Stimulated activated CD8-positive, alpha-beta memory T cell treated with anti-CD3 and anti-CD28 coated beads, Interleukin-15, amount 100 ng/mL, for 24 hours (primary cell): ENCODE data around the gene NHLH1.
A peak's percentile ranks its signal among the peaks of the same experiment; 100 is the strongest.

Experiments used
- DNase-seq: peaks from one replicate; pipeline ENCODE4 v3.0.0-alpha.2; 2020; ENCODE audit warnings: low read depth

The NHLH1 gene

GRCh38 chr1:160366731-160367515 is at the start of gene NHLH1:
TSS of gene NHLH1 (plus strand) at chr1:160367071. CDS start at chr1:160370732, 3,661 bp downstream.
- no peak for DNase-seq

- no peak for DNase-seq
Measured at GRCh38 chr1:160322831-160323230, 44.0 kb upstream of the NHLH1 start.

GRCh38 chr1:160325252-160325651 is 41.6 kb upstream of the NHLH1 start:
- DNase-seq, result no peak

GRCh38 chr1:160326418-160326817 is 40.5 kb upstream of the NHLH1 start:
- DNase-seq, result no peak

- no peak for DNase-seq
Measured at GRCh38 chr1:160328184-160328583, 38.7 kb upstream of the NHLH1 start.

- no peak for DNase-seq
Measured at GRCh38 chr1:160330119-160330518, 36.8 kb upstream of the NHLH1 start.

GRCh38 chr1:160332516-160332915 is 34.4 kb upstream of the NHLH1 start:
- no peak for DNase-seq

GRCh38 chr1:160338580-160338979 is 28.3 kb upstream of the NHLH1 start:
- no peak for DNase-seq

- DNase-seq, result no peak
Measured at GRCh38 chr1:160340146-160340545, 26.7 kb upstream of the NHLH1 start.

- no peak for DNase-seq
Measured at GRCh38 chr1:160340866-160341265, 26.0 kb upstream of the NHLH1 start.

- DNase-seq, result no peak
Measured at GRCh38 chr1:160342526-160342925, 24.3 kb upstream of the NHLH1 start.

GRCh38 chr1:160342953-160343869 is 23.7 kb upstream of the NHLH1 start, which contains the start of the genes COPA and NCSTN:
TSS of gene COPA (minus strand) at chr1:160343250. CDS start at chr1:160343170, 80 bp downstream.
TSS of gene NCSTN (plus strand) at chr1:160343383. CDS start at chr1:160343397, 14 bp downstream.
- DNase-seq, result peak; percentile 59

- no peak for DNase-seq
Measured at GRCh38 chr1:160344241-160344640, 22.6 kb upstream of the NHLH1 start.

- no peak for DNase-seq
Measured at GRCh38 chr1:160344936-160345335, 21.9 kb upstream of the NHLH1 start.

GRCh38 chr1:160346463-160346862 is 20.4 kb upstream of the NHLH1 start:
- no peak for DNase-seq

- no peak for DNase-seq
Measured at GRCh38 chr1:160346958-160347357, 19.9 kb upstream of the NHLH1 start.

GRCh38 chr1:160351629-160352028 is 15.2 kb upstream of the NHLH1 start:
- DNase-seq, result no peak

GRCh38 chr1:160352555-160352954 is 14.3 kb upstream of the NHLH1 start:
- no peak for DNase-seq

GRCh38 chr1:160353223-160353622 is 13.6 kb upstream of the NHLH1 start:
- no peak for DNase-seq

GRCh38 chr1:160354388-160354985 is 12.4 kb upstream of the NHLH1 start:
- DNase-seq, result no peak

- DNase-seq, result no peak
Measured at GRCh38 chr1:160357286-160358002, 9.4 kb upstream of the NHLH1 start.

GRCh38 chr1:160358073-160358472 is 8.8 kb upstream of the NHLH1 start:
- no peak for DNase-seq
